GM21381 (cell line): Measurements from ENCODE around the gene RGS7.
"Not testable (repeated sequence)": the region's sequence is repeated elsewhere in the genome, so short reads cannot be mapped to it uniquely, and the experiment has no call there.

Experiments used
- ATAC-seq: cut with Tn5 transposase; IDR thresholded peaks from one replicate; pipeline ENCODE4 v1.9.1; 2021; ENCODE audit warnings: mild to moderate bottlenecking, moderate library complexity; ENCODE audit not compliant: unreplicated experiment

RGS7 gene

GRCh38 chr1:240941701-240942370, 415.2 kb downstream of the RGS7 start:
- ATAC-seq = no peak

- ATAC-seq = no peak
Measured at GRCh38 chr1:240936911-240937668, 419.9 kb downstream of the RGS7 start.

- ATAC-seq = no peak
Measured at GRCh38 chr1:240935920-240936319, 421.1 kb downstream of the RGS7 start.

GRCh38 chr1:240931031-240931430, 426.0 kb downstream of the RGS7 start:
- no peak for ATAC-seq

- ATAC-seq = no peak
Measured at GRCh38 chr1:240928265-240928664, 428.7 kb downstream of the RGS7 start.

- ATAC-seq = no peak
Measured at GRCh38 chr1:240927821-240928220, 429.2 kb downstream of the RGS7 start.

- ATAC-seq = no peak
Measured at GRCh38 chr1:240925273-240925672, 431.7 kb downstream of the RGS7 start.

- ATAC-seq = no peak
Measured at GRCh38 chr1:240917976-240918375, 439.0 kb downstream of the RGS7 start.

- ATAC-seq = no peak
Measured at GRCh38 chr1:240914506-240914905, 442.5 kb downstream of the RGS7 start.

GRCh38 chr1:240912821-240913220, 444.2 kb downstream of the RGS7 start:
- no peak for ATAC-seq

- ATAC-seq = peak; percentile 74
Measured at GRCh38 chr1:240909701-240910457, 447.1 kb downstream of the RGS7 start.

GRCh38 chr1:240906477-240906876, 450.5 kb downstream of the RGS7 start:
- no peak for ATAC-seq

GRCh38 chr1:240905225-240905765, 451.7 kb downstream of the RGS7 start:
- no peak for ATAC-seq

- not testable (repeated sequence) for ATAC-seq
Measured at GRCh38 chr1:240895424-240895823, 461.6 kb downstream of the RGS7 start.

- ATAC-seq = no peak
Measured at GRCh38 chr1:240888787-240889048, 468.3 kb downstream of the RGS7 start.

GRCh38 chr1:240888039-240888786, 468.8 kb downstream of the RGS7 start:
- ATAC-seq = peak; percentile 82

GRCh38 chr1:240883490-240883889, 473.5 kb downstream of the RGS7 start:
- ATAC-seq = no peak

GRCh38 chr1:240882656-240883308, 474.2 kb downstream of the RGS7 start:
- ATAC-seq = not testable (repeated sequence)

GRCh38 chr1:240878631-240879030, 478.4 kb downstream of the RGS7 start:
- ATAC-seq = no peak

- no peak for ATAC-seq
Measured at GRCh38 chr1:240877605-240878004, 479.4 kb downstream of the RGS7 start.
